A549 (cell line): ENCODE results near the gene SLF2. TPM values are rescaled to one million over a fixed set of nuclear protein-coding genes. Genes with fewer than 3 reads are reported as not detected.

Source experiments
- ATAC-seq, 2 experiments: fragments of 200-7000 bp in 1 of 2; fragments of >200 bp in 1 of 2; cut with Nextera tagmentation in 1 of 2; cut with Tn5 transposase in 1 of 2; 3 replicates each; pipeline versions ENCODE4 v1.8.0 to v1.9.1; 2018 to 2020; ENCODE audit warnings: mild to moderate bottlenecking in 1 of 2, moderate library complexity in 1 of 2
- CTCF ChIA-PET: fragments of 300-600 bp; sonication (Branson Sonifier 250); formaldehyde crosslinking; extraction: SDS; loops from one replicate; lab custom pipeline; 2021; ENCODE audit warnings: antibody characterized with exemption, inconsistent platforms; lab: Yijun Ruan, JAX
- POLR2A ChIA-PET: fragments of 350-600 bp; formaldehyde crosslinking; extraction: SDS; loops from one replicate; lab custom pipeline; 2021; ENCODE audit warnings: antibody characterized with exemption, inconsistent platforms; lab: Yijun Ruan, JAX
- DNase-seq, 2 experiments: peaks; one replicate each; pipeline versions ENCODE4 v3.0.0 to v3.0.0-alpha.2; 2011 to 2016; ENCODE audit warnings: low read depth in 1 of 2, low spot score in 1 of 2
- FAIRE-seq: peaks from 2 replicates; lab custom pipeline; 2011; peaks lifted over from hg19 to GRCh38; lab: Jason Lieb, UNC
- H3K27ac ChIP-seq, 2 experiments: fragments of >200 bp; sonication (Bioruptor Twin); formaldehyde crosslinking; 3 replicates each; pipeline ENCODE4 v1.5.1; 2016 to 2017
- H3K4me1 ChIP-seq: fragments of >200 bp; sonication (Bioruptor Twin); formaldehyde crosslinking; 3 replicates; pipeline ENCODE4 v1.6.1; 2016
- H3K4me2 ChIP-seq: fragments of >200 bp; sonication (Bioruptor Twin); formaldehyde crosslinking; 3 replicates; pipeline ENCODE4 v1.6.1; 2016
- H3K4me3 ChIP-seq: fragments of >200 bp; sonication (Bioruptor Twin); formaldehyde crosslinking; 3 replicates; pipeline ENCODE4 v1.5.1; 2016
- H3K9me3 ChIP-seq: fragments of >200 bp; sonication (Bioruptor Twin); formaldehyde crosslinking; 3 replicates; pipeline ENCODE4 v1.6.1; 2016
- CEBPB ChIP-seq, 2 experiments: fragments of >200 bp in 1 of 2; sonication (Bioruptor Twin) in 1 of 2; formaldehyde crosslinking in 1 of 2; IDR thresholded peaks; 2 replicates each; pipeline ENCODE4 v1.6.1; 2012 to 2016
- CHD4 ChIP-seq: fragments of 200-600 bp; sonication (generic); IDR thresholded peaks from 2 replicates; pipeline ENCODE4 v1.6.1; 2016; ENCODE audit warnings: antibody characterized with exemption, mild to moderate bottlenecking, borderline replicate concordance
- FOSL2 ChIP-seq, 2 experiments: fragments of 450-650 bp in 1 of 2; fragments of >200 bp in 1 of 2; sonication (Bioruptor Twin) in 1 of 2; formaldehyde crosslinking; IDR thresholded peaks; 2 replicates each; pipeline versions ENCODE4 v1.5.0 to v1.6.1; 2016 to 2020; ENCODE audit warnings: mild to moderate bottlenecking in 1 of 2, moderate library complexity in 1 of 2
- FOXS1 ChIP-seq: fragments of 250-450 bp; sonication (Bioruptor Pico); IDR thresholded peaks from 2 replicates; pipeline ENCODE4 v1.5.0; 2020; ENCODE audit warnings: mild to moderate bottlenecking, moderate library complexity
- HOXB5 ChIP-seq: fragments of 250-450 bp; sonication (Bioruptor Pico); IDR thresholded peaks from 2 replicates; pipeline ENCODE4 v1.5.0; 2020; ENCODE audit warnings: mild to moderate bottlenecking, moderate library complexity
- MAFK ChIP-seq: fragments of 450-650 bp; IDR thresholded peaks from 2 replicates; pipeline ENCODE4 v1.6.1; 2014; ENCODE audit not compliant: partially characterized antibody
- MYC ChIP-seq: IDR thresholded peaks from 2 replicates; pipeline ENCODE4 v1.6.1; 2012; ENCODE audit warnings: mild to moderate bottlenecking, inconsistent platforms, low read length, improper control_type of control experiment, borderline replicate concordance
- NFE2L2 ChIP-seq: fragments of 150-350 bp; conservative IDR thresholded peaks from 2 replicates; pipeline ENCODE4 v1.6.1; 2014; ENCODE audit warnings: low read length
- NPAS2 ChIP-seq: fragments of 250-450 bp; sonication (Bioruptor Pico); IDR thresholded peaks from 2 replicates; pipeline ENCODE4 v1.8.0; 2022; ENCODE audit warnings: mild to moderate bottlenecking, moderate library complexity, borderline replicate concordance
- POLR2A ChIP-seq: IDR thresholded peaks from 2 replicates; pipeline ENCODE4 v1.6.1; 2012; ENCODE audit warnings: mild to moderate bottlenecking, low read length
- TFCP2L1 ChIP-seq: fragments of 250-450 bp; sonication (Bioruptor Pico); IDR thresholded peaks from 2 replicates; pipeline ENCODE4 v1.5.0; 2021; ENCODE audit warnings: mild to moderate bottlenecking
- TP53 ChIP-seq: fragments of 250-450 bp; sonication (Bioruptor Pico); IDR thresholded peaks from 2 replicates; pipeline ENCODE4 v1.5.0; 2021; ENCODE audit warnings: mild to moderate bottlenecking, moderate library complexity
- ZC3H11A ChIP-seq: fragments of 450-650 bp; IDR thresholded peaks from 2 replicates; pipeline ENCODE4 v1.6.1; 2014; ENCODE audit warnings: antibody characterized with exemption, mild to moderate bottlenecking
- WGBS: methylation state at CpG from one replicate; pipeline ENCODE4 v1.1.6; 2017; ENCODE audit errors: missing lambda C conversion rate; 5-methylcytosine and 5-hydroxymethylcytosine counted together
- polyA plus RNA-seq, 4 experiments: library from polyadenylated mRNA; depleted of rRNA in 3 of 4; stranded (reverse); fragments of >200 nt; fragmentation: RNase III in 1 of 4; extraction: RNeasy Plus Mini Kit Qiagen cat#74134 plus additional on column Dnase treatment in 1 of 4; gene quantifications; 2 replicates in 3 of 4; 3 replicates in 1 of 4; pipeline ENCODE4 v1.2.3, GENCODE V29; 2011 to 2017
- TF ChIP-seq, protein P1 (sequence below): fragments of 250-450 bp; sonication (Bioruptor Pico); IDR thresholded peaks from 2 replicates; pipeline ENCODE4 v1.5.0; 2021; ENCODE audit warnings: mild to moderate bottlenecking, moderate library complexity, borderline replicate concordance
- TF ChIP-seq, protein P2 (sequence below): IDR thresholded peaks from 2 replicates; pipeline ENCODE4 v1.6.1; 2012
- TF ChIP-seq, protein P3 (sequence below): fragments of 450-650 bp; IDR thresholded peaks from 2 replicates; pipeline ENCODE4 v1.6.1; 2014; ENCODE audit warnings: antibody characterized with exemption
- TF ChIP-seq, protein P4 (sequence below): IDR thresholded peaks from 2 replicates; pipeline ENCODE4 v1.6.1; 2012

Gene SLF2
- polyA plus RNA-seq, 2 of the 4 experiments (the other 2 are of a cell fraction) = 13.0 to 16.6 TPM

DNA sequence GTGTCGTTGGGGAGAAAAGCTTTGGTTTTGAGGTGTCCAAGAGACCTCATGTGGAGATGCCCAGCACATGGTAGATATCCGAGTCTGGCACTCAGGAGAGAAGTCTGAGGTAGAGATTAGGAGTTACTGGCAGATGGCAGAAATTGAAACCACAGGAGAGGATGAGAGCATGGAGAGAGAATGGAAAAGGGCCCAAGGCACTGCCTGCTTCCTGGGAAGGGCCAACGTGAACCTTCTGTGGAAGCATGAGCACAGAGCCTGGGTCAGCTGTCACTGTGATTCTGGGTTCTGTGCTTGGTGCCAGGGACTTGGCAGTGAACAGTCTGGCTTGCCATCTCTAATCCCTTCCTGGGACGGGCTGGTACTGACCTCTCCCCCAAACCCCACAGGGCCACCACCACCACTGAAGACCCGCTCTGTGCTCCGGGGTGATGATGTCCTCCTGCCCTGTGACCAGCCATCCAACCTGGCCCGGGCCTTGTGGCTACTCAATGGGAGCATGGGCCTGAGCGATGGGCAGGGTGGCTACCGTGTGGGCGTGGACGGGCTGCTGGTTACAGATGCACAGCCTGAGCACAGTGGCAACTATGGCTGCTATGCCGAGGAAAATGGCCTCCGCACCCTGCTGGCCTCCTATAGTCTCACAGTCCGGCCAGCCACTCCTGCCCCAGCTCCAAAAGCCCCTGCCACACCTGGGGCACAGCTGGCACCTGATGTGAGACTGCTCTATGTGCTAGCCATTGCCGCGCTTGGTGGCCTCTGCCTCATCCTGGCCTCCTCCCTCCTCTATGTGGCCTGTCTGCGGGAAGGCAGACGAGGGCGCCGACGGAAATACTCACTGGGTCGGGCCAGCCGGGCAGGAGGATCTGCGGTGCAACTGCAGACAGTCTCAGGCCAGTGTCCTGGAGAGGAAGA is 70.4 kb downstream of the SLF2 start (continued):
- TF ChIP-seq, protein P1, sequence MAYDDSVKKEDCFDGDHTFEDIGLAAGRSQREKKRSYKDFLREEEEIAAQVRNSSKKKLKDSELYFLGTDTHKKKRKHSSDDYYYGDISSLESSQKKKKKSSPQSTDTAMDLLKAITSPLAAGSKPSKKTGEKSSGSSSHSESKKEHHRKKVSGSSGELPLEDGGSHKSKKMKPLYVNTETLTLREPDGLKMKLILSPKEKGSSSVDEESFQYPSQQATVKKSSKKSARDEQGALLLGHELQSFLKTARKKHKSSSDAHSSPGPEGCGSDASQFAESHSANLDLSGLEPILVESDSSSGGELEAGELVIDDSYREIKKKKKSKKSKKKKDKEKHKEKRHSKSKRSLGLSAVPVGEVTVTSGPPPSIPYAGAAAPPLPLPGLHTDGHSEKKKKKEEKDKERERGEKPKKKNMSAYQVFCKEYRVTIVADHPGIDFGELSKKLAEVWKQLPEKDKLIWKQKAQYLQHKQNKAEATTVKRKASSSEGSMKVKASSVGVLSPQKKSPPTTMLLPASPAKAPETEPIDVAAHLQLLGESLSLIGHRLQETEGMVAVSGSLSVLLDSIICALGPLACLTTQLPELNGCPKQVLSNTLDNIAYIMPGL (CRISPR knock-in tag) = no peak

DNA sequence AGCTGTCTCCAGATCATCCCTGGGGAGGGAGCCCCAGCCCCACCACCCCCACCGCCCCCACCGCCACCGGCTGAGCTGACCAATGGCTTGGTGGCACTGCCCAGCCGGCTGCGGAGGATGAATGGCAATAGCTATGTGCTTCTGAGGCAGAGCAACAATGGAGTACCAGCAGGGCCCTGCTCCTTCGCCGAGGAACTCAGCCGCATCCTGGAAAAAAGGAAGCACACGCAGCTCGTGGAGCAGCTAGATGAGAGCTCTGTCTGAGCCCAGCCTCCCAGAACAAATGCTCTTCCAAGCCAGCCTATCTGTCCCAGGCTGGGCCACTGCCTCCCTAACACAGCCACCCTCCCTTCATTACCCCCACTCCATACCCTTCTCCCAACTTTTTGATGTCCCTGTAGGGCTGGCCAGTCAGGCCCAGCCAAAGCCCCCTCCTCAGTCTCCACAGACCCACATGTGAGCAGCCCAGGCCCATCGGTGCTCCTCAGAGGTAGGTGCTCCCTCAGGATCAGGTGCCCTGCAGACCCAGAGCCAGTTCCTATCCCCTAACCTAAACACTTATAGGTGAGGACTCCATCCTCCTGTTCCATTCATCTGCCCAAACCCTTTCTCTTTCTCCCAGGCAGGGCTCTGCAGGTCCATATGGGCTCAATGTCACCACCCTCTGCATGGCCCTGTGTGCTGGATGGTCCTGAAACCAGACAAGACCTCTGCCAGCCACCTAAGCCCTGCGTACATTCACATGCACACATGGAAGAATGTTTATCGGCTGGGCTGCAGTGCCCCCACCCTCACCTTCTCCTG is 71.3 kb downstream of the SLF2 start:
- no peak overlapping the region for H3K4me3 ChIP-seq
- H3K4me2 ChIP-seq = no peak overlapping the region
- no peak for ATAC-seq
- ChIA-PET POLR2A (no interaction called here), CTCF (interaction anchor here (0.6 to 25.8 kb wide), 6 partner anchors 10 to 33 kb away, joined by 3 to 608 read pairs (median 8); partner anchors contain the start of gene LZTS2)
- peaks cover 25% of the 10 kb centered on the region for H3K4me1 ChIP-seq
- FAIRE-seq = no peak
- whole genome bisulfite sequencing = 87% methylated on average over 12 of the region's 13 CpGs
- H3K27ac ChIP-seq = no peak overlapping the region
- H3K9me3 ChIP-seq = no peaks in the 10 kb centered on the region
- DNase-seq = no peak
- TF ChIP-seq, protein P2, sequence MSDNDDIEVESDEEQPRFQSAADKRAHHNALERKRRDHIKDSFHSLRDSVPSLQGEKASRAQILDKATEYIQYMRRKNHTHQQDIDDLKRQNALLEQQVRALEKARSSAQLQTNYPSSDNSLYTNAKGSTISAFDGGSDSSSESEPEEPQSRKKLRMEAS = no peak
- TF ChIP-seq MYC (no peak), ZC3H11A (no peak), HOXB5 (CRISPR knock-in tag) (no peak), NFE2L2 (no peak), TFCP2L1 (CRISPR knock-in tag) (no peak), TP53 (CRISPR knock-in tag) (no peak), FOXS1 (CRISPR knock-in tag) (no peak), MAFK (no peak), CEBPB (IDR thresholded peaks at IDR 0.05) (no peak), FOSL2 (IDR thresholded peaks at IDR 0.05) (no peak), FOSL2 (CRISPR knock-in tag; IDR thresholded peaks at IDR 0.05) (no peak)
- TF ChIP-seq, protein P3, sequence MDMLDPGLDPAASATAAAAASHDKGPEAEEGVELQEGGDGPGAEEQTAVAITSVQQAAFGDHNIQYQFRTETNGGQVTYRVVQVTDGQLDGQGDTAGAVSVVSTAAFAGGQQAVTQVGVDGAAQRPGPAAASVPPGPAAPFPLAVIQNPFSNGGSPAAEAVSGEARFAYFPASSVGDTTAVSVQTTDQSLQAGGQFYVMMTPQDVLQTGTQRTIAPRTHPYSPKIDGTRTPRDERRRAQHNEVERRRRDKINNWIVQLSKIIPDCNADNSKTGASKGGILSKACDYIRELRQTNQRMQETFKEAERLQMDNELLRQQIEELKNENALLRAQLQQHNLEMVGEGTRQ = no peak
- TF ChIP-seq, protein P4, sequence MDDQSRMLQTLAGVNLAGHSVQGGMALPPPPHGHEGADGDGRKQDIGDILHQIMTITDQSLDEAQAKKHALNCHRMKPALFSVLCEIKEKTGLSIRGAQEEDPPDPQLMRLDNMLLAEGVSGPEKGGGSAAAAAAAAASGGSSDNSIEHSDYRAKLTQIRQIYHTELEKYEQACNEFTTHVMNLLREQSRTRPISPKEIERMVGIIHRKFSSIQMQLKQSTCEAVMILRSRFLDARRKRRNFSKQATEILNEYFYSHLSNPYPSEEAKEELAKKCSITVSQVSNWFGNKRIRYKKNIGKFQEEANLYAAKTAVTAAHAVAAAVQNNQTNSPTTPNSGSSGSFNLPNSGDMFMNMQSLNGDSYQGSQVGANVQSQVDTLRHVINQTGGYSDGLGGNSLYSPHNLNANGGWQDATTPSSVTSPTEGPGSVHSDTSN = no peak

GRCh38 chr10:100984672-100985177 is 72.0 kb downstream of the SLF2 start:
- WGBS = 90% methylated on average over 2 of the region's 2 CpGs
- CTCF ChIA-PET = interaction anchor here (1.0 to 25.8 kb wide), 8 partner anchors 10 to 65 kb away, joined by 3 to 608 read pairs (median 8); partner anchors contain the start of genes LZTS2 and SEMA4G
- no peak overlapping the region for H3K27ac ChIP-seq
- peaks cover 31% of the 10 kb centered on the region for H3K4me1 ChIP-seq
- no peak overlapping the region for H3K4me3 ChIP-seq
- FAIRE-seq (no peak), ATAC-seq (no peak), DNase-seq (no peak)
- POLR2A ChIA-PET = no interaction called here
- H3K4me2 ChIP-seq = no peak overlapping the region
- no peak for TF ChIP-seq MYC
- TF ChIP-seq NPAS2 (CRISPR knock-in tag) = no peak
- no peak for TF ChIP-seq CHD4
- TF ChIP-seq POLR2A = no peak
- no peaks in the 10 kb centered on the region for H3K9me3 ChIP-seq
